ENCODE results near the gene PICK1. TPM values are rescaled to one million over a fixed set of nuclear protein-coding genes. Genes with fewer than 3 reads are reported as not detected.

Gene PICK1
- total and polyA plus RNA-seq, 10 of the 15 experiments (the other 5 are each of a cell fraction or from before 2014, with no cell fraction given) = 0.07 to 19.2 (median 10.9) TPM

- TF ChIP-seq REST (IDR thresholded peaks at IDR 0.05; ENCODE audit: low read depth, low read length) (no peak), HDAC6 (IDR thresholded peaks at IDR 0.05; ENCODE audit: unreplicated experiment) (no peak), ZNF217 (IDR thresholded peaks at IDR 0.05) (peak; percentile 80), PRDM15 (CRISPR knock-in tag; IDR thresholded peaks at IDR 0.05) (0 out of 2 replicates have a peak, but pooled peaks have one; percentile 15), CBFB (IDR thresholded peaks at IDR 0.05; ENCODE audit: low read depth) (no peak), ZSCAN29 (IDR thresholded peaks at IDR 0.05) (no peak), NFYB (IDR thresholded peaks at IDR 0.05; ENCODE audit: insufficient read depth, low read depth, low read length) (no peak), KLF5 (IDR thresholded peaks at IDR 0.05; ENCODE audit: partially characterized antibody) (peak; percentile 30), GABPA (IDR thresholded peaks at IDR 0.05; ENCODE audit: low read depth) (peak; percentile 91), SRF (IDR thresholded peaks at IDR 0.05; ENCODE audit: low read depth in 2 of 2, low read length in 2 of 2) (no peak), CHD4 (IDR thresholded peaks at IDR 0.05) (no peak), ZNF622 (IDR thresholded peaks at IDR 0.05) (no peak), ZNF384 (IDR thresholded peaks at IDR 0.05; ENCODE audit: borderline replicate concordance, low read depth, low read length) (no peak), E4F1 (IDR thresholded peaks at IDR 0.05; ENCODE audit: borderline replicate concordance, partially characterized antibody) (peak; percentile 76), POLR2A (IDR thresholded peaks at IDR 0.05; ENCODE audit: low read depth, low read length) (peak; percentile 84), GATAD2B (conservative IDR thresholded peaks at IDR 0.05; ENCODE audit: low read depth) (peak; percentile 72), ZZZ3 (IDR thresholded peaks at IDR 0.05; ENCODE audit: control insufficient read depth, insufficient read length, low read depth) (no peak), HCFC1 (IDR thresholded peaks at IDR 0.05; ENCODE audit: low read length) (peak; percentile 61; the same call in 1 of the 2 replicates), MTA3 (IDR thresholded peaks at IDR 0.05; ENCODE audit: borderline replicate concordance, low read length) (no peak)
Observed at GRCh38 chr22:38056969-38057891, at the start of gene PICK1 (continued).
